Measurements from ENCODE around the gene CBLN4. TPM values are rescaled to one million over a fixed set of nuclear protein-coding genes. Genes with fewer than 3 reads are reported as not detected.

Gene CBLN4
- total RNA-seq, 1 experiment from 2014 or later, result not detected

DNA sequence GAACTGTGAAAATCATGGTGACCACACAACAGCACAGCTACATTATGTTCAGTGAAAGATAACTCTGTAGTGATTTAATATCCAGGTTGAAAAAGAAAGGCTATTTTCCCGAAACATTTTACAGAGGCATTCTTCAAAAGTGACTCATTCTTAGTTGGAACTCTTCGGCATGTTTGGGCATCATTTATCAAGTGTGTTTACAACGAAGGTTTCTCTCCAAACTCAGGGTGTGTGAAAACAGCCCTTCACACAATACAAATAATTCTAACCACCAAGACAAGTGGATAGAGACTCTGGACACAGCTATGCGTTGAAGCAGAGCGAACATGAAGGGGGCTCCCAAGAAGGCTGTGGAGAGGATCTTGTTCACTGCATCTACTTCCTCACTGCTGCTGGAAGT, 57.6 kb downstream of the CBLN4 start:
- H3K4me1 ChIP-seq (ENCODE audit: insufficient read depth, low read length), result no peaks in the 10 kb centered on the region
- peaks cover 79 to 80% of the 10 kb centered on the region in 2 experiments for H3K9me3 Mint-ChIP-seq
- H3K79me1 ChIP-seq (ENCODE audit: insufficient read depth, low read depth, low read length, poor library complexity, severe bottlenecking), result no peaks in the 10 kb centered on the region
- H4K20me1 ChIP-seq (ENCODE audit: control insufficient read depth, insufficient read depth, insufficient read length), result no peaks in the 10 kb centered on the region
- TF ChIP-seq, protein P1, sequence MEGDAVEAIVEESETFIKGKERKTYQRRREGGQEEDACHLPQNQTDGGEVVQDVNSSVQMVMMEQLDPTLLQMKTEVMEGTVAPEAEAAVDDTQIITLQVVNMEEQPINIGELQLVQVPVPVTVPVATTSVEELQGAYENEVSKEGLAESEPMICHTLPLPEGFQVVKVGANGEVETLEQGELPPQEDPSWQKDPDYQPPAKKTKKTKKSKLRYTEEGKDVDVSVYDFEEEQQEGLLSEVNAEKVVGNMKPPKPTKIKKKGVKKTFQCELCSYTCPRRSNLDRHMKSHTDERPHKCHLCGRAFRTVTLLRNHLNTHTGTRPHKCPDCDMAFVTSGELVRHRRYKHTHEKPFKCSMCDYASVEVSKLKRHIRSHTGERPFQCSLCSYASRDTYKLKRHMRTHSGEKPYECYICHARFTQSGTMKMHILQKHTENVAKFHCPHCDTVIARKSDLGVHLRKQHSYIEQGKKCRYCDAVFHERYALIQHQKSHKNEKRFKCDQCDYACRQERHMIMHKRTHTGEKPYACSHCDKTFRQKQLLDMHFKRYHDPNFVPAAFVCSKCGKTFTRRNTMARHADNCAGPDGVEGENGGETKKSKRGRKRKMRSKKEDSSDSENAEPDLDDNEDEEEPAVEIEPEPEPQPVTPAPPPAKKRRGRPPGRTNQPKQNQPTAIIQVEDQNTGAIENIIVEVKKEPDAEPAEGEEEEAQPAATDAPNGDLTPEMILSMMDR (conservative IDR thresholded peaks at IDR 0.05), result no peak
- no peak overlapping the region for H3K23ac ChIP-seq (ENCODE audit: insufficient read length, low read depth, low read length)
- no peak overlapping the region for H2BK20ac ChIP-seq (ENCODE audit: low read depth, low read length, poor library complexity, severe bottlenecking)
- no peak overlapping the region for H3K27ac Mint-ChIP-seq
- H3K36me3 Mint-ChIP-seq (ENCODE audit: insufficient read depth in 1 of 3, low read depth in 3 of 3), result peaks cover 4 to 19% (median 5%) of the 10 kb centered on the region in 3 experiments; a peak in 4 of 7 replicates
- H3K56ac ChIP-seq (ENCODE audit: insufficient read length, low read depth, low read length), result no peak overlapping the region
- no peaks in the 10 kb centered on the region for H3K79me2 ChIP-seq (ENCODE audit: insufficient read depth, low read length)
- no peaks in the 10 kb centered on the region for H3K27me3 ChIP-seq (ENCODE audit: insufficient read depth, low read length)
- no peak overlapping the region for H2BK12ac ChIP-seq (ENCODE audit: insufficient read length, low read depth, low read length)
- peaks cover 77% of the 10 kb centered on the region for H3K9me3 ChIP-seq (ENCODE audit: control insufficient read depth, low read depth, low read length)
- no peak overlapping the region for H3K27ac ChIP-seq (ENCODE audit: insufficient read length, low read depth, low read length)
- H3K18ac ChIP-seq (ENCODE audit: insufficient read length, low read depth, low read length), result no peak overlapping the region
- WGBS (ENCODE audit: extremely low coverage, insufficient read length, low lambda C conversion rate), result no CpG with 5 or more reads among the region's 5 CpGs
- H4K8ac ChIP-seq (replicated peaks; ENCODE audit: insufficient read length, low read depth, low read length), result no peak overlapping the region
- no peak overlapping the region for H4K91ac ChIP-seq (ENCODE audit: insufficient read length, low read depth, low read length)
- no peak overlapping the region for H3K14ac ChIP-seq (ENCODE audit: insufficient read depth, low read length)
- H3K4me3 Mint-ChIP-seq, result no peak overlapping the region
- H2BK120ac ChIP-seq (ENCODE audit: low read depth, low read length, poor library complexity, severe bottlenecking), result no peak overlapping the region
- H2AK5ac ChIP-seq (ENCODE audit: insufficient read length, low read length), result no peak overlapping the region
- H2BK5ac ChIP-seq (ENCODE audit: insufficient read length, low read length), result no peak overlapping the region
- H3K4me2 ChIP-seq (ENCODE audit: insufficient read depth, insufficient read length, low read length), result no peak overlapping the region
- no peaks in the 10 kb centered on the region for H3K23me2 ChIP-seq (ENCODE audit: insufficient read length, low read depth, low read length, poor library complexity, severe bottlenecking)
- no peak overlapping the region for H3T11ph ChIP-seq (ENCODE audit: low read length)
- H2AFZ ChIP-seq (ENCODE audit: low read length), result no peak overlapping the region
- DNase-seq, result no peak
- H2BK15ac ChIP-seq (ENCODE audit: low read depth, low read length), result no peak overlapping the region
- H3K4me1 Mint-ChIP-seq, result no peaks in the 10 kb centered on the region
- no peak overlapping the region for H3K9ac ChIP-seq (ENCODE audit: extremely low read depth, insufficient read length, low read length)
- no peak overlapping the region for H4K5ac ChIP-seq (ENCODE audit: insufficient read length, low read depth, low read length)
- peaks cover 4% of the 10 kb centered on the region for H3K27me3 Mint-ChIP-seq (ENCODE audit: low read depth)
- no peak overlapping the region for H3K4ac ChIP-seq (ENCODE audit: low read depth, low read length)

Other genes starting within 250 kb of the CBLN4 start
- gene MC3R, start 243.2 kb upstream of the CBLN4 start, total RNA-seq (2021), result not detected in 2 replicates

Measured in H9 (cell line).